Bronchial epithelial cell (primary cell): ENCODE data around the gene DNAH3. TPM values are rescaled to one million over a fixed set of nuclear protein-coding genes. Genes with fewer than 3 reads are reported as not detected.

Source experiments
- DNase-seq: peaks from one replicate; pipeline ENCODE4 v3.0.0-alpha.2; 2010; ENCODE audit warnings: low read depth
- FAIRE-seq: peaks from 2 replicates; lab custom pipeline; 2011; peaks lifted over from hg19 to GRCh38; lab: Jason Lieb, UNC
- H3K27me3 ChIP-seq: 2 replicates; pipeline ENCODE4 v1.5.1; 2011; ENCODE audit warnings: low read length; ENCODE audit not compliant: control insufficient read depth, insufficient read depth
- H3K36me3 ChIP-seq: 2 replicates; pipeline ENCODE4 v1.5.1; 2011; ENCODE audit warnings: low read length; ENCODE audit not compliant: control insufficient read depth, insufficient read depth
- H3K4me3 ChIP-seq: 2 replicates; pipeline ENCODE4 v1.5.1; 2011; ENCODE audit warnings: mild to moderate bottlenecking, low read depth, low read length, control low read depth
- total RNA-seq: library from RNA; depleted of rRNA; stranded (reverse); fragments of >200 nt; gene quantifications from 2 replicates; pipeline ENCODE4 v1.2.1, GENCODE V29; 2014
- TF ChIP-seq, protein P1 (sequence below): IDR thresholded peaks from 2 replicates; pipeline ENCODE4 v1.5.1; 2011; ENCODE audit warnings: mild to moderate bottlenecking, moderate library complexity, low read length, control low read depth, inconsistent platforms; ENCODE audit not compliant: insufficient read depth, severe bottlenecking

Gene DNAH3
- total RNA-seq, 1 donor from 2014 or later = 0.26 TPM

DNA sequence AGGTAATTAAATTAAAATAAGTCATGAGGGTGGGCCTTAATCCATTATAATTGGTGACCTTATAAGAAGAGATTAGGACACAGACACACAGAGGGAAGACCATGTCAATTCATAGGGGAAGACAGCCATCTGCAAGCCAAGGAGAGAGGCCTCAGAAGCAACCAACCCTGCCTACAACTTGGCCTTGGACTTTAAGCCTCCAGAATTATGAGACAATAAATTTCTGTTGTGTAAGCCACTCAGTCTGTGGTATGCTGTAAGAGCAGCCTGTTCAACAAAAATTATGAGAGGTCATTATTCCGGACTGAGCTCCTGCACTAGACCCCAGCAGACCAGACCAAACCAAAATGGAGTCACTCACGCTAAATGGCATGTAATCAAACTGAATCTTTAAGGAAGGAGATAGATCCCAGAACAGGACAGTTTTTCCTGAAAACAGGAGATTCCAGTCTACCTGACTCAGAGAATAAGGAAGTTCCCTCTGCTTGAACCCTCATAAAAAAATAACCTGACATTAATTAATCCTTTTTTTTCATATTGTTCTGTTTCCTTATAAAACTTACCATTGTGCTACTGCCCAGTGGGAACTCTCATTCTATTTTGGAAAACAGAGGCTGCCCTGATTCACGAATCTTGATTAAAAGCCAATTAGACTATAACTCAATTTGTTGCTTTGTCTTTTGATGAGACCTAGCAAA, 74.3 kb downstream of the DNAH3 start:
- no peaks in the 10 kb centered on the region for H3K36me3 ChIP-seq
- no peak for FAIRE-seq
- H3K27me3 ChIP-seq = no peaks in the 10 kb centered on the region
- H3K4me3 ChIP-seq = no peak overlapping the region
- TF ChIP-seq, protein P1, sequence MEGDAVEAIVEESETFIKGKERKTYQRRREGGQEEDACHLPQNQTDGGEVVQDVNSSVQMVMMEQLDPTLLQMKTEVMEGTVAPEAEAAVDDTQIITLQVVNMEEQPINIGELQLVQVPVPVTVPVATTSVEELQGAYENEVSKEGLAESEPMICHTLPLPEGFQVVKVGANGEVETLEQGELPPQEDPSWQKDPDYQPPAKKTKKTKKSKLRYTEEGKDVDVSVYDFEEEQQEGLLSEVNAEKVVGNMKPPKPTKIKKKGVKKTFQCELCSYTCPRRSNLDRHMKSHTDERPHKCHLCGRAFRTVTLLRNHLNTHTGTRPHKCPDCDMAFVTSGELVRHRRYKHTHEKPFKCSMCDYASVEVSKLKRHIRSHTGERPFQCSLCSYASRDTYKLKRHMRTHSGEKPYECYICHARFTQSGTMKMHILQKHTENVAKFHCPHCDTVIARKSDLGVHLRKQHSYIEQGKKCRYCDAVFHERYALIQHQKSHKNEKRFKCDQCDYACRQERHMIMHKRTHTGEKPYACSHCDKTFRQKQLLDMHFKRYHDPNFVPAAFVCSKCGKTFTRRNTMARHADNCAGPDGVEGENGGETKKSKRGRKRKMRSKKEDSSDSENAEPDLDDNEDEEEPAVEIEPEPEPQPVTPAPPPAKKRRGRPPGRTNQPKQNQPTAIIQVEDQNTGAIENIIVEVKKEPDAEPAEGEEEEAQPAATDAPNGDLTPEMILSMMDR = no peak
- DNase-seq = no peak

DNA sequence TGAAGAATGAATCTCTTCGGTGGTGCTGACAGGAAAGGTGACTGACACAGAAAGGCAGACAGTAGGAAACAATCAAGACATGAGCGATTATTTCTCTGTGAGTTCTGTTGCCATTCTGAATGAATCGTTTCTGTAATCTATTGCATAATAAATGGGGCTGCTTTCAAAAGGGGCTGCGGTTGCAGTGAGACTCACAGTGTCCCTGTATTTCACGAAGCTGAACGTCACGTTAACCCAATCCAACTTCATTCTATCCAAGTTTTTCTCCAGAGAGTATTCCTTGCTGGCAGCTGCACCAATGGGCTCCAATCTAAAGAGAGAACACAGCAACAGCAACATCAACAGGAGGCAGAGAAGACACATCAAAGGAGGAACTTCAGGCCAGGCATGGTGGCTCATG, 75.4 kb downstream of the DNAH3 start:
- FAIRE-seq (no peak), DNase-seq (no peak)
- Histone ChIP-seq H3K4me3 (no peak overlapping the region), H3K27me3 (no peaks in the 10 kb centered on the region), H3K36me3 (no peaks in the 10 kb centered on the region)
- TF ChIP-seq, protein P1 = no peak

DNA sequence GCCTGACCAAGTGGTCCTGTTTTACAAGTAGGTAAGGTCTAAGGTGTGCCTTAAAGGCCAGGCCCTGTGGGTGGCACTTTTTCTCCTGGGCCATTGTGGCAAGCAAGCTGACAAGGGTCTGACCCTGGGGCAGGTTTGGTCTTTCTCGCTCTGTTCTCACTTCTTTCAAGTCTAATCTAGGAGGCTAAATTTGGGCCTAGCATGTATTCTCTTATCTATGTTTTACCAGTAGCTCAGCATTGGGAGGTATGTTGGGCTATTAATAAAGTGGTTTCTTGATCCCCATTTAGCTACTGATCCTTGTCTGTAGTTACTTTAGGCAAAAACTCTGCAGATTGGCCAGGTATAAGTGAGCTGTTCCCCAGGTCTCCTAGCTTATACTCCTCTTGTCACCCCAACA, 77.7 kb downstream of the DNAH3 start:
- H3K4me3 ChIP-seq = no peak overlapping the region
- no peak for FAIRE-seq
- TF ChIP-seq, protein P1 = no peak

DNA sequence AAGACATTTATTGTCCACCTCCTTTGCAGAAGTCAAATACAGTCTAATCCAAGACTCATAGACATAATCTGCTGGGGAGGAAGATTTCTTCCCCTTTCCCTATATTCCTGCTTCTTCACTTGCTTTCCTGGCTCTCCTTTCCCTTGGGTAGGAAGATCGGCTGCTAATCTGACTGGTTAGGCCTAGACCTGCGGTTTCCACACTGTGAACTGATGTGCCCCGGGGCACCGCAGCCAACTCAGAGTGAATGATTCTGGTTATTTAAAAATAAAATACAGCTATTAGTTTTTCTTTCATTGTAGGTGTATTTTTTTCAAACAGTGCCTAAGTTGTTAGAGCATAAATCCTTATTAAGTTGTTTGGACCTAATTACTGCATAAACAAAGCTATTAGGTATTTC, 78.9 kb downstream of the DNAH3 start:
- H3K27me3 ChIP-seq = no peaks in the 10 kb centered on the region
- no peaks in the 10 kb centered on the region for H3K36me3 ChIP-seq
- no peak for DNase-seq
- no peak overlapping the region for H3K4me3 ChIP-seq
- FAIRE-seq = no peak
- TF ChIP-seq, protein P1 = no peak

More for the DNA sequence above, 77.7 kb downstream of the DNAH3 start:
- Histone ChIP-seq H3K27me3 (no peaks in the 10 kb centered on the region), H3K36me3 (no peaks in the 10 kb centered on the region)
- no peak for DNase-seq

DNA sequence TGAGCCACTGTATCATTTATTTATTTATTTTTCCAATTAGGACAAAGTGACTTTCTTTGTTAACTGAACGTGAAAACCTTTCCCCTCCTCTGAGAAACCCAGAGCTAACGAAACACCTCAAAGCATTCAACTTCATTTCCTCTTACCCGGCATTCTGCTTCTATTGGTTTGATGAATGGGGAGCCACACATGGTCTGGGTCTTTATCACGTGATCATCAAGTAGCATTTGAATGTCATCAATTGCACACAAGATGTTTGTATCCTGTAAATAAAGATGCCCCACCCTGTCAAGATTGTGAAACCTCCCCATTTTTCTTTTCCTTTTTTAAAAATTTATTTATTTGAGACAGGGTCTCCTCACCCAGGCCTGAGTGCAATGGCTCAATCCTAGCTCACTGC, 80.1 kb downstream of the DNAH3 start:
- FAIRE-seq (no peak), DNase-seq (no peak)
- TF ChIP-seq, protein P1 = no peak
- Histone ChIP-seq H3K36me3 (no peaks in the 10 kb centered on the region), H3K4me3 (no peak overlapping the region), H3K27me3 (no peaks in the 10 kb centered on the region)

DNA sequence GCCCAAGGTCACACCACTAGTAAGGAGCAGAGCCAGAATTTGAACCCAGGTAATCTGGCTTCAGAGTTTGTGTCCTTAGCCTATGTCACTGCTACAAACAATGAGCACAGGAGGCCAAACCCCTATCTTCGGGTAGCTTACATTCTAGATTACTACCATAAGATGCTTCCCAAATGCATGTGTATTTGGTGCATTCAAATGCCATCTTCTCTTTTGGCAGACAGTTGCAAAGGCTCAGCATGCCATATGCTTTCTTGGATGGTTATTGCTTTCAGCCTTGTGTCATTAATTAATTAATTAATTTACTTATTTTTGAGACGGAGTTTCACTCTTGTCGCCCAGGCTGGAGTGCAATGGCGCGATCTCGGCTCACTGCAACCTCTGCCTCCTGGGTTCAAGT, 80.7 kb downstream of the DNAH3 start:
- FAIRE-seq (no peak), DNase-seq (no peak)

More for the DNA sequence above, 80.7 kb downstream of the DNAH3 start:
- Histone ChIP-seq H3K4me3 (no peak overlapping the region), H3K27me3 (no peaks in the 10 kb centered on the region), H3K36me3 (no peaks in the 10 kb centered on the region)
- TF ChIP-seq, protein P1 = no peak
